Astrocyte of the spinal cord (primary cell): Measurements from ENCODE around the gene BABAM2.

Experiments
- DNase-seq: peaks from one replicate; pipeline ENCODE4 v3.0.0; 2011; ENCODE audit warnings: low read depth, low spot score
- H3K4me3 ChIP-seq: 2 replicates; pipeline ENCODE4 v1.5.1; 2011; ENCODE audit warnings: low read depth, mild to moderate bottlenecking, low read length, moderate library complexity
- in situ Hi-C: cut with HindIII; loops from 2 replicates; pipeline ENCODE4 v1.10.0; 2017; ENCODE audit warnings: low sequenced_read_pairs
- TF ChIP-seq, protein P1 (sequence below): IDR thresholded peaks from 2 replicates; pipeline ENCODE4 v1.5.1; 2012; ENCODE audit warnings: low read depth, mild to moderate bottlenecking, low read length, inconsistent platforms

Gene BABAM2

DNA sequence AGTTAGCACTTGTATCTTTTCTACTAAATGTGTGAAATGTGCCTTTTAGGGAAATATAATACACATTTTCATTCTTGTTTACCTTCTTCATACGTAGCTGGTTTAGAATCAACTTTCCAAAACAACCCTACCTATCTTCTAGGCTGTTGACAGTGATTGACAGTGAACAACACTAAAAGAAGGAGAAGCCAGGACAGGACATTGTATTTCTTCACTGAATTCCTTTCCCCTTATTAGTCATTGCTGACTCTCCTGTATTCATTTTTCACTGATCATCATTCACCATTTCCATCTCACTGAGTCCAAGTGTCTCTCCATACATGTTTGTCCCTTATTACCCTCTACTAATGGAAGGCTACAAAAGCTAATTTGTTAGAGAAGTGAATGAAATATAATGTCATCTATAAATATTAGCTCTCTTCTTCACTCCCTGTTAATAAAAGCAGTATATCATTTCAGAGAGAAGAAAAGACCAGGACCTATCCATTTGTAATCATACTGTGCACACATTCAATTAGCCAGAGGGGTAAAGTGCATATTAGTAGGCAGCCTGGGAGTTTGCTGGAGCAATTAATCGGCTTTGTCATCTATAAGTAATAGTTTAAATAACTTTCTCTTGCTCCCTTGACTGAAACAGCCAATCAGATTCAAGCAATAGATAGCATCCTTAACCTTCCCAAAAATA, 309.6 kb downstream of the BABAM2 start:
- in situ Hi-C loops = no loop called here
- no peak overlapping the region for H3K4me3 ChIP-seq
- TF ChIP-seq, protein P1, sequence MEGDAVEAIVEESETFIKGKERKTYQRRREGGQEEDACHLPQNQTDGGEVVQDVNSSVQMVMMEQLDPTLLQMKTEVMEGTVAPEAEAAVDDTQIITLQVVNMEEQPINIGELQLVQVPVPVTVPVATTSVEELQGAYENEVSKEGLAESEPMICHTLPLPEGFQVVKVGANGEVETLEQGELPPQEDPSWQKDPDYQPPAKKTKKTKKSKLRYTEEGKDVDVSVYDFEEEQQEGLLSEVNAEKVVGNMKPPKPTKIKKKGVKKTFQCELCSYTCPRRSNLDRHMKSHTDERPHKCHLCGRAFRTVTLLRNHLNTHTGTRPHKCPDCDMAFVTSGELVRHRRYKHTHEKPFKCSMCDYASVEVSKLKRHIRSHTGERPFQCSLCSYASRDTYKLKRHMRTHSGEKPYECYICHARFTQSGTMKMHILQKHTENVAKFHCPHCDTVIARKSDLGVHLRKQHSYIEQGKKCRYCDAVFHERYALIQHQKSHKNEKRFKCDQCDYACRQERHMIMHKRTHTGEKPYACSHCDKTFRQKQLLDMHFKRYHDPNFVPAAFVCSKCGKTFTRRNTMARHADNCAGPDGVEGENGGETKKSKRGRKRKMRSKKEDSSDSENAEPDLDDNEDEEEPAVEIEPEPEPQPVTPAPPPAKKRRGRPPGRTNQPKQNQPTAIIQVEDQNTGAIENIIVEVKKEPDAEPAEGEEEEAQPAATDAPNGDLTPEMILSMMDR = no peak
- DNase-seq = no peak

DNA sequence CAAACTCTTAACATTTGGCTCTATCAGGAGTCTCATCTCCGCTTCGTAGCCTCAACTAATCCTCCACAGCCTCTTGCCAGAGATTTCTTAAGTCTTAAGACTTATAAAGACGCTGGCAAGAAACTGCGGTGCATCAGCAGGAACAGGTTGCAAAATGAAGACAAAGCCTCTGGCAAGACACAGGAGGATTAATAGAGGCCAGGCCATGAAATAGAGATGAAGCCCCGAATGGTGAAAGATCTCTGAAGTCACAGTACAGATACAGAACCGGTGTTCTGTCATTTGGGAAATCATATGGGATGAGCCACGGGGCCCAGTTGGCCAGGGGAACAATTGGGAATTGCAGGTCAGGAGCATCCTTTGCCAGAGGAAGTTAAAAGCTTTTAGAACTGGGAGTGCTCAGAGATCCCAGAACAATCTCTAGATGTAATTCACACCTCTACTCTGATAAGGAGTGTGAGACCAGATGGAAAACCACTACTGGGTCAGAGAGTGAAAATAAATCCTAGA, 311.2 kb downstream of the BABAM2 start:
- in situ Hi-C loops = no loop called here
- no peak for DNase-seq
- no peak overlapping the region for H3K4me3 ChIP-seq
- TF ChIP-seq, protein P1 = no peak

DNA sequence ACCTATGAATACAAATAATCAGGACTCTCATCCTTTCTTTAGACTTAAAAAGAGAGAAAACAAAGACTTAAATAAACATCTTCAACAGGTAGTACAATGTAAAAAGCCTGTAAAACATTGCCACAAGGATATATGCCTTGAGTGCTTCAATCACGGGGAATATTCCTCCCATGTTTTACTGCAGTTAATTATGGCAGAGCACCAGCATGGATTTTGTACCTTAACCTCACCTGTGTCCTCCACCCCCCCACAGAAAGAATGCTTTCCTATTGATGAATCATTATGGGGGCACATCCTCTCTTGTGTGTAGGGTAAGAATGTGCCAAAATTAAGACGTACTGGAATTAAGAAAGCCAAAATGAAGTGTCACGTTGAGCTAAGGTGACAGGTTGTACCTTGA, 312.2 kb downstream of the BABAM2 start:
- no peak for DNase-seq
- in situ Hi-C loops = no loop called here

DNA sequence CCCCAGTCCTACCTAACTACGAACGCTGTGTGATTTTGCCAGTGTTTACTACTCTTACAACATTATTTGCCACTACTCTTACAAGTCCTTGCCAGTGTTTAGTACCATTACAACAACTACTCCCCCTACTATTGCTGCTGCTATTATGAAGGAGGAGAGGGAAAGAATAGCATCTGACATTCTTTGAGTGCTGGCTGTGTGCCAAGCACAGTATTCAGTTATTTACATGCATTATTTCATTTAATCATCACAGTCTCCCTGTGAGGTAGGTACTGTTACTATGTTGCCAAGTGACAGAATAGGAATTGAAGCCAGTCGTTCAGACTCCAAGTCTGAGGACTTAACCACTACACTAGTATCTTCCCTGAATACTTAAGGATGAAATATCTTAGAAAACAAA, 316.2 kb downstream of the BABAM2 start:
- in situ Hi-C loops = no loop called here
- DNase-seq = peak; percentile 47
- TF ChIP-seq, protein P1 = no peak
- H3K4me3 ChIP-seq = no peak overlapping the region

More for the DNA sequence above, 312.2 kb downstream of the BABAM2 start:
- no peak overlapping the region for H3K4me3 ChIP-seq
- TF ChIP-seq, protein P1 = no peak

DNA sequence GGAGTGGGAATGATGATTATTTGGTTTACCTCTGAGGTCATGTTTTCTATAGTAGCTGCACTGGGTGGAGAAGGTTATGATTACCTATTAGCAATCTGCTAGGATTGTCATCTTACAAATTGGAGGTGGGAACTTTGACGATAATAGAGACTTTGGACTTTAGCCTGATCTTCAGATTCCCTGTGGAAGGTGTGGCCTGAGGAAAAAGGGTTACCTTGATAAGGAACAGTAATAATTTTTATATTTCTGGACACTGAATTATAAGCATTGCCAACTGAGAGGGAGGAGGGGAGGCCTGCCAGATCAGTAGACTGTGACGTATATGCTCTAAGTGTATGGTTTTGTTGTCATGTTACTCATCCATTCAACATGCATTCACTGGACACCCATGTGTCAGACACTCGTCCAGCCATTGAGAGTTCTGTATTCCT, 318.7 kb downstream of the BABAM2 start:
- no peak for DNase-seq
- in situ Hi-C loops = no loop called here
- TF ChIP-seq, protein P1 = no peak
- H3K4me3 ChIP-seq = no peak overlapping the region

DNA sequence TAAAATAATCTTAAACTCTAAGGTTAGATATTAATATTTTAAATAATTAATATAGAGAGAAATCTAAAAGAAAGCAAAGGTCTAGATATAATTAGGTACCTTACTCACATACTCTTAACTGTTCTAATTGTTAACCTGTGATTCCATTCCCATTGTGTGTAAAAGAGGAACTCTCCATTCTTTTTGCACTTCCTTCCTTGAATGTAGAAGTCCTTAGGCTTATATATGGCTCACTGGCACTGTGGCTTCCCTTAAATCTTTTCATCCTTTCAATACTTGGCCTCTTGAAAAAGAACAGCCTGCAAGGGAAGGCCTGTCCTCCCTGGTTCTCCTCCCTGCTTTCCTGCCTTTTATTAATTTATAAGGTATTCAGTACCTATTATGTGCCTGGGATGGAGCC, 319.3 kb downstream of the BABAM2 start:
- DNase-seq = no peak
- TF ChIP-seq, protein P1 = no peak
- H3K4me3 ChIP-seq = no peak overlapping the region
- in situ Hi-C loops = no loop called here
